Fibroblast of skin of right quadriceps (primary cell): ENCODE results near the gene PABPN1L.
A peak's percentile ranks its signal among the peaks of the same experiment; 100 is the strongest.
"Not testable (repeated sequence)": the region's sequence is repeated elsewhere in the genome, so short reads cannot be mapped to it uniquely, and the experiment has no call there.

ENCODE experiments used
- DNase-seq: peaks from one replicate; pipeline ENCODE4 v3.0.0-alpha.2; 2013

PABPN1L gene

GRCh38 chr16:88824256-88825077 lies 42.0 kb downstream of the PABPN1L start:
- DNase-seq = no peak

- DNase-seq = not testable (repeated sequence)
These were observed 42.8 kb downstream of the PABPN1L start for GRCh38 chr16:88823646-88824045.

- no peak for DNase-seq
These were observed 44.0 kb downstream of the PABPN1L start for GRCh38 chr16:88822281-88823040.

GRCh38 chr16:88821168-88821850 lies 45.2 kb downstream of the PABPN1L start:
- DNase-seq = no peak

- no peak for DNase-seq
These were observed 46.0 kb downstream of the PABPN1L start for GRCh38 chr16:88820385-88821025.

GRCh38 chr16:88819126-88819525 lies 47.3 kb downstream of the PABPN1L start:
- no peak for DNase-seq

GRCh38 chr16:88818575-88818874 lies 47.9 kb downstream of the PABPN1L start:
- no peak for DNase-seq

- DNase-seq = peak; percentile 37
These were observed 48.5 kb downstream of the PABPN1L start for GRCh38 chr16:88817785-88818574.

GRCh38 chr16:88816736-88817535 lies 49.5 kb downstream of the PABPN1L start:
- no peak for DNase-seq

- DNase-seq = no peak
These were observed 50.4 kb downstream of the PABPN1L start for GRCh38 chr16:88815901-88816589.

- no peak for DNase-seq
These were observed 51.2 kb downstream of the PABPN1L start for GRCh38 chr16:88815227-88815626.

GRCh38 chr16:88814144-88814502 lies 52.3 kb downstream of the PABPN1L start:
- DNase-seq = no peak
